Upper lobe of left lung (tissue), 4 donors: ENCODE measurements around the gene PDS5B.

Experiments used
- CTCF ChIP-seq, 6 experiments: fragments of 450-650 bp in 4 of 6; fragments of 200-600 bp in 2 of 6; sonication (generic) in 2 of 6; IDR thresholded peaks; one replicate each; pipeline ENCODE4 v1.5.1; 2016 to 2019; ENCODE audit warnings: antibody characterized with exemption in 6 of 6
- POLR2AphosphoS5 ChIP-seq, 2 donors: sonication (generic); formaldehyde crosslinking; IDR thresholded peaks; one replicate each; pipeline ENCODE4 v1.5.1; 2017; ENCODE audit warnings: antibody characterized with exemption in 2 of 2

- TF ChIP-seq CTCF (IDR thresholded peaks at IDR 0.05) (no peak), POLR2AphosphoS5 (IDR thresholded peaks at IDR 0.05) (no peak)
Observed at GRCh38 chr13:32545083-32545482, 41.2 kb upstream of the PDS5B start.
